Esophagus muscularis mucosa (tissue), 3 donors: ENCODE data around the gene AJUBA.

ENCODE experiments used
- POLR2A ChIP-seq: fragments of 450-650 bp; IDR thresholded peaks from one replicate; pipeline ENCODE4 v1.6.1; 2017; ENCODE audit warnings: antibody characterized with exemption, moderate library complexity, mild to moderate bottlenecking, low read depth
- POLR2AphosphoS5 ChIP-seq, 2 donors: sonication (generic); formaldehyde crosslinking; IDR thresholded peaks; one replicate each; pipeline ENCODE4 v1.6.1; 2017; ENCODE audit warnings: antibody characterized with exemption in 2 of 2
- TF ChIP-seq, protein P1 (sequence below), 3 experiments: fragments of 200-600 bp in 2 of 3; fragments of 450-650 bp in 1 of 3; sonication (generic) in 2 of 3; IDR thresholded peaks; one replicate each; pipeline ENCODE4 v1.5.1; 2017 to 2019; ENCODE audit warnings: antibody characterized with exemption in 3 of 3, mild to moderate bottlenecking in 2 of 3, moderate library complexity in 1 of 3

DNA sequence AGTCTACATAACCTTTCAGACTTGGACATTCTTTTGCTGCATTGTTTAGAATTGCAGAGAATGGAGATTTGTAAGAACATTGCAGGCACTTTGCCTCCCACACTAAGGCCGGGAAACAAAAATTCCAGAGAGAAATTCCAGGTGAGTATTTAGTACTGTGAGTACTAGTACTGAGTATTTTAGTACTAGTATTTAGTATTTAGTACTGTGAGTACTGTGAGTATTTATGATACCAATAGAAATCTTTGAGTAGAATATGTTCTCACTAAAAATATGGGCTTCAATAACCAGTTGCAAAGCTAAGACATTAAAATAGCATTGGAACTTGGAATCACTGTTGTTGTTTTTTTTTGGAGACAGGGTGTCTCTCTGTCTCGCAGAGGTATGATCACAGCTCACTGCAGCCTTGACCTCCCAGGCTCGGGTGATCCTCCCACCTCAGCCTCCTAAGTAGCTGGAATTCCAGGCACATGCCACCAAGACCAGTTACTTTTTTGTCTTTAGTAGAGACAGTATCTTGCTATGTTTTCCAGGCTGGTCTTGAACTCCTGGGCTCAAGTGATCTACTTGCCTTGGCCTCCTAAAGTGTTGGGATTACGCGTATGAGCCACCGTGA lies 20.2 kb downstream of the AJUBA start:
- TF ChIP-seq POLR2A (no peak), POLR2AphosphoS5 (IDR thresholded peaks at IDR 0.05) (no peak)
- TF ChIP-seq, protein P1, sequence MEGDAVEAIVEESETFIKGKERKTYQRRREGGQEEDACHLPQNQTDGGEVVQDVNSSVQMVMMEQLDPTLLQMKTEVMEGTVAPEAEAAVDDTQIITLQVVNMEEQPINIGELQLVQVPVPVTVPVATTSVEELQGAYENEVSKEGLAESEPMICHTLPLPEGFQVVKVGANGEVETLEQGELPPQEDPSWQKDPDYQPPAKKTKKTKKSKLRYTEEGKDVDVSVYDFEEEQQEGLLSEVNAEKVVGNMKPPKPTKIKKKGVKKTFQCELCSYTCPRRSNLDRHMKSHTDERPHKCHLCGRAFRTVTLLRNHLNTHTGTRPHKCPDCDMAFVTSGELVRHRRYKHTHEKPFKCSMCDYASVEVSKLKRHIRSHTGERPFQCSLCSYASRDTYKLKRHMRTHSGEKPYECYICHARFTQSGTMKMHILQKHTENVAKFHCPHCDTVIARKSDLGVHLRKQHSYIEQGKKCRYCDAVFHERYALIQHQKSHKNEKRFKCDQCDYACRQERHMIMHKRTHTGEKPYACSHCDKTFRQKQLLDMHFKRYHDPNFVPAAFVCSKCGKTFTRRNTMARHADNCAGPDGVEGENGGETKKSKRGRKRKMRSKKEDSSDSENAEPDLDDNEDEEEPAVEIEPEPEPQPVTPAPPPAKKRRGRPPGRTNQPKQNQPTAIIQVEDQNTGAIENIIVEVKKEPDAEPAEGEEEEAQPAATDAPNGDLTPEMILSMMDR (IDR thresholded peaks at IDR 0.05) = no peak
